ENCODE results near the gene MARK2.

The MARK2 gene

GRCh38 chr11:63831326-63831725, 7.6 kb upstream of the MARK2 start:
- DNase-seq: no peak

GRCh38 chr11:63832336-63832735, 6.6 kb upstream of the MARK2 start:
- peak; percentile 47 to 77 (median 72) for DNase-seq

GRCh38 chr11:63833048-63833447, 5.9 kb upstream of the MARK2 start:
- no peak for DNase-seq

DNA sequence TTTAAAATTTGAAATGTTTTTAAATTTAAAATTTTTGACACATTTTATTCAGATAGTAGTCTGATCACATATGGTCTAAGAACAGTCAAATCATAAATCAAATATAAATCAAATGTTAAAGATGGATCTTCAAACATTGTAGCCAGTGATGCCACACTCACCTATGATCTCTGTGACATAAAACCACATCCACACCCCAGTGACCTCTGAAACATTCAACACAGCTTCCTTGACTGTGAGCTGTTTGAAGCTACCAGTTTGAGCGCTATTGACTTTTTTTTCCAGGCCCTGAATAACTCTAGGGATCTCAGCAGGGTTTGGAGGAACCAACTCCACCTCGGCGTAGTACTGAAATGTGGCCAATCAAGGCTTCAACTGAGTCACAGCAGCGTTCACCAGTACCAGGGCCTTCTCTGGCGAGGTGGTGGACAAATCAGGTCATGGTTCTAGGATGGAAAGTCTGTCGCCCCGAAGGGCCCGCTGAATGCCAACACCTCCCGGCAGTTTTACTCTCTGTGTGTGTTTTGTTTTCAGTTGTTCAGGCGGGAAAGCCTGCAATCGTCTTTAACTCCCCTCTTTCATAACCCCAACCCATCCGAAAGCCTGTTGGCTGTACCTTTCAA, 4.3 kb upstream of the MARK2 start:
- DNase-seq: no peak

DNA sequence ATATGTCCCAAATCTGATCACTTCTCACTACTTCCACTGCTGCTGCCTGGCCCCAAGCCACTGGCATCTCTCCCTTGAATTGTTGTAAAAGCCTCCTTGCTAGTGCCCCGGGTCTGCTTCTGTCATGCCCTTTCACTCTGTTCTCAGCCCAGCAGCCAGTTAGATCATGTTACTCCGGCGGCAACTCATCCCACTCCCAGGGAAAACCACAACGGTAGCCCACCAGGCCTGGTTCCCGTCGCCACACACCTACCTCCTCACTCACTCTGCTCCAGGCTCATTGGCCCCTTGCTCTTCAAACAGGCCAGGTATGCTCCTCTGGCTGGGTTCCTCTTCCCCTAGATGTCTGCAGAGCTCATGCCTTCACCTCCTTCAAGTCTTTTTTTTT, 3.8 kb upstream of the MARK2 start:
- DNase-seq: no peak

DNA sequence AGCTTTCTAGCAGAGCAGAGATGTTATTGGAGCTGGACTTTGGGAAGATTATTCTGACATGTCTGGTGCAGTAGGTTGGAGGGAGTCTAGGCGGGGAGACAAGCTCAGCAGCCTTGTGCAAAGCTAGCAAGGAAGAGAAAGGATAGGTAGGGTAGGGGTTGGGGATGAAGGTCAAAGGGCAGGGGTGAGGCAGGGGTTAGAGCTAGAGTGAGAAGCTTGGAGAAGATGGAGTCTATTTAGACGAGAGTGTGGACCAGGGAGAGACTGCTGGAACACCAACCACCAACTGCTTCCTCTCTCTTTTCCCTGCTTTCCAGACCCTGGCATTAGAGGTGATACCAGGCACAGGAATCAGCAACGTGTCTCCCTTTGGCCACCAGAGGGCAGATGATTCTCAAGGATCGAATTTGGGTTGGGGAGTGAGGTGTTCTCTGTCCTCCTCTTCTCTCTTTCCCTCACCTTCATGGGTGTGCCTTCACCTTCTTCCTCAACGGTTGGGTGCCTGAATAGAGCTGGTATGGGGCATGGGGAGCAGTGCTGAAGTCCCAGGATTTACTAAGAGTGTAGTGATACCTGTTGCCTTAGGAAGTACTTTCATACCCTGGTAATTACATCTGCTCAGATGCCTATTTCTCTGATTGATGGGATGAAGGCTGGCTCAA, 1.8 kb upstream of the MARK2 start:
- DNase-seq: peak; percentile 71 to 88 (median 81)

DNA sequence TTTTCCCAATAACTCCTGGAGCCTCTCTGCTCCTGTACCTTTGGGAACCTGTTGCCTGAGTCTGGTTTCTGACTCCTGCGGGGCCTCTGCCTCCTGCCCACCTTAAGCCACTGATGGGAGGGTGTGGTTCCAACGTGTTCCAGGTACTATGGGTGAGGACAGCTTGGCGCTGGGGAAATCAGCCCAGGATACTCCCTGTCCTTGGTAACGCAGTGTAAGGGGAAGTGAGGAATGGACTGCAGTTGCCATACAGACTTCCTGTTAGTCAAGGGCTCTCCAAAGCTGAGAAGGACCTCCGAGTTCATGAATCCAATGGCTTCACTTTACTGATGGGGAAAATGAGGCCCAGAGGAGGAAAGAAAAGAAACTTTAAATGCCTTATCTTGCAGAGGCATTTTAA, 1.2 kb upstream of the MARK2 start:
- peak; percentile 62 to 81 (median 78) for DNase-seq

DNA sequence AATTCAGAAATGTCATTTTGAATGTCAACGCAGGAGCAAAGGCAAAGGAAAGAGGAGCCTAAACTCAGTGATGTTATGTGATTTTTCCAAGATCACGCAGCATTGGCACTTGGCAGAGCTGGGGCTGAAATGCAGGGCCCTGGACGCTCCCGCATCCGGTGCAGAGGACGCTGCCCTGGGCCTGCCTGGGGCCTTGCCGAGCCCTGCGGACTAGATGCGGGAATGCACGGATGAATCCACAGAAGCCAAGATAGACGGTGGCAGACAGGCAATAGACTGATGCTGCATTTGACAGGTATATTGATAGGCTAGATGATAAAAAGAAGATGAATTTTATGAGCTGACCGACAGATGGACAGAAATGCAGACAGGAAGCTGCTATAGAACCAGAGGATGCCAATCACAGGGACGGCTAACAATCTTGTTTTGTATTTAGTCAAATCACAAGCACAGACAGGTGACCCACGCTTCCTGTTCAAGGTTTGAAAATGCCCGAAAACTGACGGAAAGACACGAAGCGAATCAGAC, 696 bp upstream of the MARK2 start:
- DNase-seq: no peak

DNA sequence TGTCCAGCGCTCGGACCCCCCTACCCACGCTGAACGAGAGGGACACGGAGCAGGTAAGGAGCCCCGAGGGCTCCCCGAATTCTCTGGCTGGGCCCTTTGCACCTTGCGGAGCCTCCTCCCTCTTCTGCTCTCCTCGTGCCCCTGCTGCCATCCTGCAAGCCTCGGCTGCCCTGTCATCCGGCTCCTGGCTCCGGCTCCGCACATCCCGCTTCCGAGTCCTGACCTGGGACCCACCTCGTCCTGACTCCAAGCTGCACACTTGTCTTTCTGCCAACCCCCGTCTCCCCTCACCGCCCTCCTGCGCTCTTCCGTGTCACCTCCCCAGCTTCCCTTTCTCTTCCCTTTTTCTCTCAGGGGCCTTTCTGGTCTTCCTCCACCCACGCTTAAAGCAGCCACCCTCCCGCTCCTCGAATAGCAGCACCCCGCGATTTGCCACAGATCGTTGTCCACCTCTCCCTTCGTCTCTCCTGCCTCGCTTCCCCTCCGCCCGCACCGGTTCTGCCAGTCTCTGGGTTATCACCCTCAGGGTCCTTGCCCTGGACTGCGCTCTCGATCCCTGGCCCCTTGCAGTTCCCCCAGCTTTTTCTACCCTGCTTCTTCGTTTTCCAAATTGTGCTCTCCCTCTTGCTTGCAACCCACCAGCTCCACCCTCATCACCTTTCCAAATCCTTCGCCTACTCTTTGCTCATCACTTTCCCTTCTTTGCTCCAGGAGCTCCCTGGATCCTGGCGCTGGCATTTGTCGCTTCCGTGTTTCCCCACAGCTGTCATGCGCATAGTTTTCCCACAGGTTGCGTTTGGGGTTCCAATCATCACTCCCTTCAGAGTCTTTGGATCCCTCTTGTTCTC, 822 bp downstream of the MARK2 start:
- DNase-seq: peak; percentile 22 to 69 (median 67)

- DNase-seq: peak in 2 of 4 experiments; percentile 25 to 35
Measured at GRCh38 chr11:63840356-63841060, 1.6 kb downstream of the MARK2 start.

- no peak for DNase-seq
Measured at GRCh38 chr11:63841554-63841953, 2.6 kb downstream of the MARK2 start.

DNA sequence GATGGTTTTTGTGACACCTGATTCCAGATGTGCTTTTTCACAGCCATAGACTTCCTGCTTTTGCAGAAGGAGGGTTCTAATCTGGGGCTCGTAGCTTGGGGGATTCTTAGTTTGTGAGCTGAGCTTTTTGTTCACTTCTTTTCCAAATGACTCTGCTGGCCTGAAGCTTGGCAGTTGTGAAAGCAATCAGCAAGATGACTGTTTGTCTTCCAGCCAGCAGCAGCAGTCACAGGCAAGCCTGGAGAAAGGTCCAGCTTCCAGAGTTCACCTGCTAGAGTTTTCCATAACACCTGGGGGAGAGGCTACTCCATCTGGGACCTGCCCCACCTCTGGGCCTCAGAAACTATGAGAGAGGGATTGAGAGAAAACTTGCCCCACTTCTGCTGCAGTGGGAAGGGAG, 4.1 kb downstream of the MARK2 start:
- no peak for DNase-seq

DNA sequence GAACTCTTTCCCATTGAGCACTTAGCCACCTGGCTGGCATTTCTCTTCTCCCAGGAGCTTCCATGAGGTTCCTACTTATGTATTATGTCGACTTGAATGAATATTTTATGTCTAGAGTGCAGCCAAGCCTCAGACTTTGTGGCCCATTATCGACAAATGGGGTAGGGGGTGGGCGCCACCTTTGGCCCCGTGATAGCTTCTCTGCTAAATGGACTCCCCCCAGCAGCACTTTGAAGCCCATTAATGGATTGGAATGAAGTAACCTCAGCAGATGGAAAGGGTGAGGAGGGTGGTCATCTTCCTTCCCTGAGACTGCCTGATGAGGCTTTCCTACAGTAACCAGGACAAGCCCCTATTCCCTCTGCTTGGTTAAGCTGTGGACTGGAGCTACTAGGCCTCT, 5.9 kb downstream of the MARK2 start:
- DNase-seq: no peak

- DNase-seq: peak; percentile 60 to 87 (median 74)
Measured at GRCh38 chr11:63845303-63845702, 6.4 kb downstream of the MARK2 start.

DNA sequence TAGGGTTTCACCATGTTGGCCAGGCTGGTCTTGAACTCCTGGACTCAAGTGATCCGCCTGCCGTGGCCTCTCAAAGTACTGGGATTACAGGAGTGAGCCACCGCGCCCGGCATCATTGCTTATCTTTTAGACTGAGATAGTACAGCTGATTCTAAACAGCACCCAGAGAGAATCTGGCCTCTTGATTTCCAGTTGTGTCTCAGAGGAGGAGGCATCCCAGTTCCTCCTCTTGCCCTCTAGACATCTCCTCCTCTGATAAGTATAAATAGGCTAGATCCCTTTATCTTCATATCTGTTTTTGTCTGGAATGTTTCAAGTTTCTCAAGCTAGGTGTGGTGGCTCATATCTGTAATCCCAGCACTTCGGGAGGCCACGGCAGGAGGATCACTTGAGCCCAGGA, 7.0 kb downstream of the MARK2 start:
- no peak for DNase-seq

DNA sequence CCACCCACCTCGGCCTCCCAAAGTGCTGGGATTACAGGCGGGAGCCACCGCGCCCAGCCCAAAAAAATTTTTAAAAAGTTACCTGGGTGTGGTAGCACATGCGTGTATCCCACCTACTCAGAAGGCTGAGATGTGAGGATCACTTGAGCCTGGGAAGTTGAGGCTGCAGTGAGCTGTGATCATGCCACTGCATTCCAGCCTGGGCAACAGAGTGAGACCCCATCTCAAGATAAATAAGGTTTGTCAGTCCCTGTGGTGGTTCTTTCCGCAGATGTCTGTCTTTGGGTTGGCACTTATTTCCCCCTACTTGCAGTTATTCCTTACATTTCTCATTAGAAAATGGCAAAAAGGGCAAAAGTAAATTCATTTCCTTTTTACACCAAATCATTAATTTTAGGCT, 8.0 kb downstream of the MARK2 start:
- DNase-seq: no peak

DNA sequence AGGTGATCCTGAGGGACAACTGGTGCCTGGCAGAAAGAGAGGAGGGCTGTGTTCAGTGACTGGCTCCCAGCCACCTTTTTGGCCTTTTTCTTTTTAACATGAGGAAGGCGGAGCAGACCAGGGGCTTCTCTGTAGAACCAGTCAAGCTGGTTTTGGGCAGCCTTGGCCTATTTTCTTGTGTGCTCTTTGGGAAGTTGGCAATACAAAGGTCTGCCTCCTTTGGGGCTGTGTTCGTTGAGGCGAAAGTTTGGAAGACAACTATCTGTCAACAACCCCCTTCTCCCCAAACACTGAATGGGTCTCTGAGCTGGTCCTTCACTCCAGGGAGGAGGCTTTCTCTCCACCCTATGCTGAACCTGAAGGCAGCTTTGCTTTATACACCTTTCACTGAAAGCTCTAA, 8.5 kb downstream of the MARK2 start:
- no peak for DNase-seq

GRCh38 chr11:63849691-63850090, 10.8 kb downstream of the MARK2 start:
- no peak for DNase-seq

DNA sequence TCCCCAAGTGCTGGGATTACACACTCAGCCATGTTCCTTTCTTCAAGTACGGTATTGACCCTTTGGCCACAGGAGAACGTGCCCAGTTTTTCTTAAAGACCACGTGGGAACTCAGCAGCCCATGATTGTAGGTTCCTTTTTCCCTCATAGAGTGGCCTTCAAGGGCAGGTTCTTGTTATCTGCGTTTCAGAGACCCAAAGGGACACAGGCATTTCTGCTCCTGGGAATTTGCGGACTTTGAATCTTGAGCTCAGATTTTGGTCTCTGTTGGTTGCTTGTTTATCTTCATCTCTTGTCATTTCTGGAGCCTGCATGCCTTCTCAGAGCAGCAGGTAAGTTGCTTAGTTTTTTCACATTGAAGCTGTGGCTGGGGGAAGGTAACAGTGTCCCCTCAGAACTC, 12.0 kb downstream of the MARK2 start:
- peak in 1 of 4 experiments; percentile 15 for DNase-seq

DNA sequence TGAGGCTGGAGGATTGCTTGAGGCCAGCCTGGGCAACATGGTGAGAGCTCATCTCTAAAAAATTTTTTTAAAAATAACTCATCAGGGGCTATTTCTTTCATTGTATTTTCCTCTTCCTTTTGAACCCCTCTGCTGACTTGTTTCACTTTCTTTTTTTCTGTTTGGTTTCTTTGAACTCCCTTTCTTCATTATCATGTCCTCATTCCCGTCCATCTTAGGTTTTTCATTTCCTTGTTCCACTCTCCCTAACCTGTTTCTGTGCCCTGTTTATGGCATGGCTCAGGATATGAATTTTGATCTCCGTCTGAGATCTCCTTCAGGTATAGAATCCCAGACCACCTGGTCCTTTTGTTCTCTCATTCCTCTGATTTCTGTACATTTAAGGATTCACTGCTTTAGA, 12.5 kb downstream of the MARK2 start:
- DNase-seq: no peak

DNA sequence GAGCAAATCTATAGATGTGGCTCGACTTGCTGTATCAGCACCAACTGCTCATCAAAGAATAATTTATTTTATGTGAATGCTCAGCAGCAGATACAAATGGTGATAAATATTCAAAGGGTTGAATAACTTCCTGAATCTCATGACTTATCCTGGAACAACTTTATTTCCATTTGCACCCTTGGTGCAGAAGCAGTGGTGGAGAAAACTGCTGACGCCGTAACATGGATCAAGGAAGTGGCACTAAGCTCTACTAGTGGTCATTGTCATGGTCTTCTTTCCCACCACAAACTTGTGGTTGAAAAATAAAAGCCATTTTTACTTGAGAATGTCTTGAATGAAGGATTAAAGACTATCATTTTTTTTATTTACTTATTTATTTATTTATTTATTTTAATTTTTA, 14.6 kb downstream of the MARK2 start:
- peak; percentile 61 to 85 (median 76) for DNase-seq

- DNase-seq: no peak
Measured at GRCh38 chr11:63854696-63855095, 15.8 kb downstream of the MARK2 start.

DNA sequence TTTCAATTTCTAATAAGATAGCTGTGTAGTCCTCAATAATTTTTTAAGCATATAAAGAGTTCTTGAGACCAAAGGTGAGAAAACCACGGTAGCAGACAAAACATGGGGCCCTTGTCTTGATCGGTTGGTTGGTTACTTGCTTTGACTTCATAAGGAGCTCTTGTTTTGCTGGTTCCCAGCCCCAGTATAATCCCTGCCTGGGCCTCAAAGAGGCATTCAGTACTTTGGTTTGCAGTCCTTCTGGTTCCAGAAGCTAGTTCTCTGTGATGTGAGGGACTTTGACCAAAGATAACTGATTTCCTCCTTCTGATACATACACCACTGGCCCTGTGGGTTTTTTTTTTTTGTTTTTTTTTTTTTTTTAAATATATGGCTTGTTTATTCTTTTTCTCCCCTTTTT, 17.1 kb downstream of the MARK2 start:
- no peak for DNase-seq
